CD4-positive, alpha-beta memory T cell (primary cell): ENCODE data around the gene LRP1B. TPM values are rescaled to one million over a fixed set of nuclear protein-coding genes. Genes with fewer than 3 reads are reported as not detected.

Experiments
- CTCF ChIA-PET: fragments of 350-600 bp; sonication (Branson Sonifier 250); formaldehyde crosslinking; loops from one replicate; lab custom pipeline; 2021; ENCODE audit warnings: inconsistent platforms; ENCODE audit not compliant: partially characterized antibody; lab: Charles Lee
- POLR2A ChIA-PET: fragments of 350-600 bp; sonication (Branson Sonifier 250); formaldehyde crosslinking; loops from one replicate; lab custom pipeline; 2021; ENCODE audit not compliant: partially characterized antibody; lab: Charles Lee
- DNase-seq, 5 donors: peaks; one replicate each; pipeline versions ENCODE4 v3.0.0 to v3.0.0-alpha.2; 2020 to 2022; ENCODE audit warnings: mixed read lengths in 1 of 5
- H3K27ac ChIP-seq: one replicate; pipeline ENCODE4 v1.7.0; 2013; ENCODE audit warnings: low read depth, low read length
- H3K27me3 ChIP-seq: 2 replicates; pipeline ENCODE4 v1.7.0; 2013; ENCODE audit warnings: mild to moderate bottlenecking, low read length, moderate library complexity; ENCODE audit not compliant: insufficient read depth
- H3K36me3 ChIP-seq: 2 replicates; pipeline ENCODE4 v1.7.0; 2013; ENCODE audit warnings: mild to moderate bottlenecking, low read length, moderate library complexity; ENCODE audit not compliant: insufficient read depth
- H3K4me1 ChIP-seq: 2 replicates; pipeline ENCODE4 v1.7.0; 2013; ENCODE audit warnings: mild to moderate bottlenecking, low read length, moderate library complexity; ENCODE audit not compliant: insufficient read depth
- H3K4me3 ChIP-seq, 2 donors: one replicate each; pipeline ENCODE4 v1.7.0; 2013; ENCODE audit warnings: low read length in 2 of 2, mild to moderate bottlenecking in 1 of 2
- H3K9me3 ChIP-seq, 2 donors: one replicate each; pipeline ENCODE4 v1.7.0; 2013; ENCODE audit warnings: low read length in 2 of 2, control low read depth in 1 of 2; ENCODE audit not compliant: control insufficient read depth in 1 of 2
- H3K27ac Mint-ChIP-seq, 7 donors: one replicate each; pipeline ENCODE4 v1.8.0; 2020 to 2021; ENCODE audit warnings: mixed read lengths in 7 of 7, mild to moderate bottlenecking in 6 of 7, inconsistent platforms in 3 of 7, moderate library complexity in 3 of 7
- H3K27me3 Mint-ChIP-seq, 2 donors: one replicate each; pipeline ENCODE4 v1.8.0; 2020 to 2021; ENCODE audit warnings: mixed read lengths in 2 of 2
- H3K36me3 Mint-ChIP-seq, 2 donors: one replicate each; pipeline ENCODE4 v1.8.0; 2020 to 2021; ENCODE audit warnings: mixed read lengths in 2 of 2, inconsistent platforms in 1 of 2, mild to moderate bottlenecking in 1 of 2
- H3K4me1 Mint-ChIP-seq, 4 donors: one replicate each; pipeline ENCODE4 v1.8.0; 2020 to 2021; ENCODE audit warnings: mixed read lengths in 4 of 4, mild to moderate bottlenecking in 1 of 4
- H3K4me3 Mint-ChIP-seq, 8 donors: one replicate each; pipeline ENCODE4 v1.8.0; 2020 to 2021; ENCODE audit warnings: mixed read lengths in 8 of 8, mild to moderate bottlenecking in 7 of 8, moderate library complexity in 6 of 8, inconsistent platforms in 3 of 8
- H3K9me3 Mint-ChIP-seq, 8 donors: one replicate each; pipeline ENCODE4 v1.8.0; 2020 to 2021; ENCODE audit warnings: mixed read lengths in 8 of 8, mild to moderate bottlenecking in 5 of 8, inconsistent platforms in 3 of 8, moderate library complexity in 1 of 8
- intact Hi-C: fragments of 100-400 bp; cut with micrococcal nuclease; formaldehyde crosslinking; loops from one replicate; pipeline ENCODE4 v1.15.1; 2023
- polyA plus RNA-seq, 2 donors: library from polyadenylated mRNA; unstranded; fragments of 300-500 nt; fragmentation: Illumina TruSeq; gene quantifications; one replicate each; pipeline ENCODE4 v1.2.3, GENCODE V29; 2021
- total RNA-seq, 2 experiments: library from RNA; stranded (reverse); gene quantifications; one replicate each; pipeline ENCODE4 v1.2.3, GENCODE V29; 2021

Gene LRP1B
- total and polyA plus RNA-seq, 4 experiments from 2014 or later, result not detected

- Mint-ChIP-seq H3K4me3 (no peak overlapping the region), H3K4me1 (no peaks in the 10 kb centered on the region), H3K27ac (no peak overlapping the region), H3K36me3 (no peaks in the 10 kb centered on the region), H3K9me3 (peaks cover 0 to 7% (median 3%) of the 10 kb centered on the region in 8 donors), H3K27me3 (no peaks in the 10 kb centered on the region)
- Histone ChIP-seq H3K36me3 (no peaks in the 10 kb centered on the region), H3K27me3 (no peaks in the 10 kb centered on the region), H3K9me3 (no peaks in the 10 kb centered on the region), H3K4me3 (no peak overlapping the region), H3K4me1 (no peaks in the 10 kb centered on the region), H3K27ac (no peak overlapping the region)
- no peak for DNase-seq
- ChIA-PET CTCF (no interaction called here), POLR2A (no interaction called here)
- intact Hi-C loops, result no loop called here
Measured at GRCh38 chr2:141701618-141702017, 429.2 kb downstream of the LRP1B start.

- Histone ChIP-seq H3K27ac (no peak overlapping the region), H3K9me3 (no peaks in the 10 kb centered on the region), H3K27me3 (no peaks in the 10 kb centered on the region), H3K36me3 (no peaks in the 10 kb centered on the region), H3K4me1 (no peaks in the 10 kb centered on the region), H3K4me3 (no peak overlapping the region)
- Mint-ChIP-seq H3K36me3 (no peaks in the 10 kb centered on the region), H3K4me1 (no peaks in the 10 kb centered on the region), H3K27me3 (no peaks in the 10 kb centered on the region), H3K4me3 (no peak overlapping the region), H3K9me3 (peaks cover 0 to 12% (median 6%) of the 10 kb centered on the region in 8 donors), H3K27ac (no peak overlapping the region)
- intact Hi-C loops, result no loop called here
- no peak for DNase-seq
- ChIA-PET CTCF (no interaction called here), POLR2A (no interaction called here)
Measured at GRCh38 chr2:141699573-141699972, 431.2 kb downstream of the LRP1B start.

GRCh38 chr2:141698500-141698899 is 432.3 kb downstream of the LRP1B start:
- Mint-ChIP-seq H3K4me3 (no peak overlapping the region), H3K27me3 (no peaks in the 10 kb centered on the region), H3K4me1 (no peaks in the 10 kb centered on the region), H3K9me3 (peaks cover 0 to 15% (median 6%) of the 10 kb centered on the region in 8 donors), H3K36me3 (no peaks in the 10 kb centered on the region), H3K27ac (no peak overlapping the region)
- H3K4me3 ChIP-seq, result no peak overlapping the region
- no peak for DNase-seq
- H3K36me3 ChIP-seq, result no peaks in the 10 kb centered on the region
- H3K9me3 ChIP-seq, result no peaks in the 10 kb centered on the region
- CTCF ChIA-PET, result no interaction called here
- POLR2A ChIA-PET, result no interaction called here
- H3K27me3 ChIP-seq, result no peaks in the 10 kb centered on the region
- no peaks in the 10 kb centered on the region for H3K4me1 ChIP-seq
- no peak overlapping the region for H3K27ac ChIP-seq
- intact Hi-C loops, result no loop called here

GRCh38 chr2:141697035-141697434 is 433.8 kb downstream of the LRP1B start:
- Histone ChIP-seq H3K27ac (no peak overlapping the region), H3K4me1 (no peaks in the 10 kb centered on the region), H3K36me3 (no peaks in the 10 kb centered on the region), H3K4me3 (no peak overlapping the region), H3K9me3 (no peaks in the 10 kb centered on the region), H3K27me3 (no peaks in the 10 kb centered on the region)
- CTCF ChIA-PET, result no interaction called here
- DNase-seq, result no peak
- Mint-ChIP-seq H3K4me1 (no peaks in the 10 kb centered on the region), H3K36me3 (no peaks in the 10 kb centered on the region), H3K27me3 (no peaks in the 10 kb centered on the region), H3K9me3 (peaks cover 0 to 15% (median 6%) of the 10 kb centered on the region in 8 donors), H3K4me3 (no peak overlapping the region), H3K27ac (no peak overlapping the region)
- intact Hi-C loops, result no loop called here
- POLR2A ChIA-PET, result no interaction called here

GRCh38 chr2:141694180-141694579 is 436.6 kb downstream of the LRP1B start:
- no peaks in the 10 kb centered on the region for H3K27me3 Mint-ChIP-seq
- no peaks in the 10 kb centered on the region for H3K27me3 ChIP-seq
- DNase-seq, result no peak
- no peak overlapping the region for H3K27ac ChIP-seq
- no peaks in the 10 kb centered on the region for H3K36me3 Mint-ChIP-seq
- no peak overlapping the region for H3K27ac Mint-ChIP-seq
- intact Hi-C loops, result no loop called here
- no peaks in the 10 kb centered on the region for H3K4me1 ChIP-seq
- no peaks in the 10 kb centered on the region for H3K36me3 ChIP-seq
- no peak overlapping the region for H3K4me3 Mint-ChIP-seq
- H3K4me3 ChIP-seq, result no peak overlapping the region
- H3K9me3 Mint-ChIP-seq, result peaks cover 0 to 15% (median 5%) of the 10 kb centered on the region in 8 donors
- ChIA-PET CTCF (no interaction called here), POLR2A (no interaction called here)
- no peaks in the 10 kb centered on the region for H3K4me1 Mint-ChIP-seq
- no peaks in the 10 kb centered on the region for H3K9me3 ChIP-seq

- H3K4me3 ChIP-seq, result no peak overlapping the region
- Mint-ChIP-seq H3K4me1 (no peaks in the 10 kb centered on the region), H3K9me3 (peaks cover 0 to 15% (median 5%) of the 10 kb centered on the region in 8 donors), H3K4me3 (no peak overlapping the region), H3K36me3 (no peaks in the 10 kb centered on the region), H3K27ac (no peak overlapping the region), H3K27me3 (no peaks in the 10 kb centered on the region)
- no peaks in the 10 kb centered on the region for H3K9me3 ChIP-seq
- intact Hi-C loops, result no loop called here
- H3K4me1 ChIP-seq, result no peaks in the 10 kb centered on the region
- DNase-seq, result no peak
- H3K36me3 ChIP-seq, result no peaks in the 10 kb centered on the region
- ChIA-PET CTCF (no interaction called here), POLR2A (no interaction called here)
- H3K27ac ChIP-seq, result no peak overlapping the region
- H3K27me3 ChIP-seq, result no peaks in the 10 kb centered on the region
Measured at GRCh38 chr2:141692829-141693228, 438.0 kb downstream of the LRP1B start.

GRCh38 chr2:141676139-141676538 is 454.7 kb downstream of the LRP1B start:
- Mint-ChIP-seq H3K27ac (no peak overlapping the region), H3K9me3 (peaks cover 0 to 14% (median 6%) of the 10 kb centered on the region in 8 donors), H3K4me3 (no peak overlapping the region), H3K4me1 (no peaks in the 10 kb centered on the region), H3K27me3 (no peaks in the 10 kb centered on the region), H3K36me3 (no peaks in the 10 kb centered on the region)
- CTCF ChIA-PET, result no interaction called here
- H3K4me1 ChIP-seq, result no peaks in the 10 kb centered on the region
- no peaks in the 10 kb centered on the region for H3K36me3 ChIP-seq
- no peak for DNase-seq
- no peak overlapping the region for H3K27ac ChIP-seq
- H3K27me3 ChIP-seq, result no peaks in the 10 kb centered on the region
- intact Hi-C loops, result no loop called here
- no peaks in the 10 kb centered on the region for H3K9me3 ChIP-seq
- POLR2A ChIA-PET, result no interaction called here
- H3K4me3 ChIP-seq, result no peak overlapping the region

GRCh38 chr2:141666191-141666590 is 464.6 kb downstream of the LRP1B start:
- no peak for DNase-seq
- H3K4me3 Mint-ChIP-seq, result no peak overlapping the region
- H3K36me3 Mint-ChIP-seq, result no peaks in the 10 kb centered on the region
- H3K27me3 Mint-ChIP-seq, result no peaks in the 10 kb centered on the region
- H3K9me3 ChIP-seq, result peaks cover 0 to 3% of the 10 kb centered on the region in 2 donors
- H3K27ac ChIP-seq, result no peak overlapping the region
- H3K4me1 ChIP-seq, result no peaks in the 10 kb centered on the region
- ChIA-PET CTCF (no interaction called here), POLR2A (no interaction called here)
- no peaks in the 10 kb centered on the region for H3K36me3 ChIP-seq
- no peaks in the 10 kb centered on the region for H3K4me1 Mint-ChIP-seq
- no peak overlapping the region for H3K4me3 ChIP-seq
- H3K9me3 Mint-ChIP-seq, result peaks cover 4 to 41% (median 15%) of the 10 kb centered on the region in 8 donors
- intact Hi-C loops, result no loop called here
- H3K27me3 ChIP-seq, result no peaks in the 10 kb centered on the region
- H3K27ac Mint-ChIP-seq, result no peak overlapping the region
